Esophagus squamous epithelium (tissue), 5 donors: Measurements from ENCODE around the gene PI4KA. TPM values are rescaled to one million over a fixed set of nuclear protein-coding genes. Genes with fewer than 3 reads are reported as not detected.

ENCODE experiments used
- DNase-seq: peaks from one replicate; lab custom pipeline; 2025; lab: John Stamatoyannopoulos, UW
- H3K27ac ChIP-seq, 4 donors: fragments of 200-600 bp; sonication (generic); one replicate each; pipeline ENCODE4 v1.5.1; 2016 to 2019; ENCODE audit warnings: mild to moderate bottlenecking in 1 of 4
- H3K27me3 ChIP-seq, 4 donors: fragments of 200-600 bp; sonication (generic); 1 replicate in 3 of 4; 2 replicates in 1 of 4; pipeline versions ENCODE4 v1.5.1 to v1.6.0; 2017 to 2021; ENCODE audit warnings: antibody characterized with exemption in 1 of 4
- H3K36me3 ChIP-seq, 3 donors: fragments of 200-600 bp; sonication (generic); one replicate each; pipeline ENCODE4 v1.5.1; 2016 to 2019
- H3K4me1 ChIP-seq, 3 donors: fragments of 200-600 bp; sonication (generic); one replicate each; pipeline ENCODE4 v1.5.1; 2017 to 2019
- H3K4me3 ChIP-seq, 4 donors: fragments of 200-600 bp; sonication (generic); 1 replicate in 3 of 4; 2 replicates in 1 of 4; pipeline ENCODE4 v1.5.1; 2016 to 2019; ENCODE audit warnings: mild to moderate bottlenecking in 2 of 4, moderate library complexity in 1 of 4
- H3K9me3 ChIP-seq, 3 donors: fragments of 200-600 bp; sonication (generic); one replicate each; pipeline ENCODE4 v1.5.1; 2016 to 2019
- CTCF ChIP-seq, 6 experiments: fragments of 450-650 bp in 4 of 6; fragments of 200-600 bp in 2 of 6; sonication (generic) in 2 of 6; IDR thresholded peaks; one replicate each; pipeline ENCODE4 v1.5.1; 2016 to 2019; ENCODE audit warnings: antibody characterized with exemption in 6 of 6, mild to moderate bottlenecking in 4 of 6, moderate library complexity in 4 of 6
- POLR2A ChIP-seq, 4 donors: fragments of 450-650 bp; IDR thresholded peaks; one replicate each; pipeline ENCODE4 v1.6.1; 2017; ENCODE audit warnings: antibody characterized with exemption in 4 of 4, mild to moderate bottlenecking in 4 of 4, moderate library complexity in 3 of 4
- whole genome bisulfite sequencing, 2 donors: methylation state at CpG; one replicate each; pipeline ENCODE4 v1.1.5; 2018; 5-methylcytosine and 5-hydroxymethylcytosine counted together
- intact Hi-C: fragments of 100-400 bp; cut with DNase I; formaldehyde crosslinking; loops from one replicate; pipeline ENCODE4 v1.15.0; 2022
- total RNA-seq, 4 donors: library from RNA; depleted of rRNA; stranded (reverse); fragments of >200 nt; gene quantifications; one replicate each; pipeline ENCODE4 v1.1.0, GENCODE V29; 2016
- donor health status: DM: yes; HTN: yes; CAD: no.

Gene PI4KA
- total RNA-seq, 4 donors from 2014 or later = 25.4 to 48.6 (median 33.8) TPM

DNA sequence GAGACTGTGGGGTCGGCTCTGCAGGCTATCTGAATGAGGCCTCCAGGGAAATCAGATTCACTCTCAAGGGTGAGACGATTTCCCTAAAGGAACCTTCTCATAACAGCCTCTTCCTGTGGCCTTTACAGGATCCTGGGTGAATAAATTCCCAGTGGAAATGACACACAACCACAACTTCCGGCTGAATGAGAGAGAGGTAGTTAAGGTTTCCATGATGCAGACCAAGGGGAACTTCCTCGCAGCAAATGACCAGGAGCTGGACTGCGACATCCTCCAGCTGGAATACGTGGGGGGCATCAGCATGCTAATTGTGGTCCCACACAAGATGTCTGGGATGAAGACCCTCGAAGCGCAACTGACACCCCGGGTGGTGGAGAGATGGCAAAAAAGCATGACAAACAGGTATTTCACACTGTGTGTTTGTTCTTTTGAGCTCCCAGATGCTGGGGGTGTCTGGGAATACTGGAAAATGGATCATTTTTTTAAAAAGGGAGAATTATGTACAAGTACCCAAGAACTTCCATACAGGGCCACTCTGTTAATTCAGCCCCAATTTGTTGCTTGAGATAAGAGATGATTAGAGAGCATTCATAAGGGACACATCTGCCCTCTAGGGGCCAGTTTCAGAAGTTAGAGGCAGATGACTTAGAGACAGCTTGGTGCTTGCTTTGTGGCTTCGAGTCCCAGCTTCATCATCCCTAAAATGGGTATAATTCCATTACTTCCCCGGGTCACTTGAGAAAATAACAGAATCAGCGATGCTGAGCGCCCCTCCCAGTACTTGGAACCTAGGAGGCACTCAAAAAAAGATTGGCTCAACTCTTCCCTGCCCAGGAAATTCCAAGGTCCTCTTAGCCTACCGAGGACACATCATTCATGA, 74.5 kb downstream of the PI4KA start:
- 64 to 72% methylated on average over 12 to 14 of the region's 14 CpGs for WGBS, 2 donors
- Histone ChIP-seq H3K4me1 (peaks cover 0 to 5% (median 0%) of the 10 kb centered on the region in 3 donors), H3K27ac (no peak overlapping the region), H3K27me3 (no peaks in the 10 kb centered on the region), H3K36me3 (peaks cover 9 to 55% (median 15%) of the 10 kb centered on the region in 3 donors), H3K9me3 (no peaks in the 10 kb centered on the region), H3K4me3 (no peak overlapping the region)
- TF ChIP-seq CTCF (IDR thresholded peaks at IDR 0.05) (peak; percentile 45 to 68 (median 59)), POLR2A (IDR thresholded peaks at IDR 0.05) (no peak)
- no peak for DNase-seq
- intact Hi-C loops = no loop called here

DNA sequence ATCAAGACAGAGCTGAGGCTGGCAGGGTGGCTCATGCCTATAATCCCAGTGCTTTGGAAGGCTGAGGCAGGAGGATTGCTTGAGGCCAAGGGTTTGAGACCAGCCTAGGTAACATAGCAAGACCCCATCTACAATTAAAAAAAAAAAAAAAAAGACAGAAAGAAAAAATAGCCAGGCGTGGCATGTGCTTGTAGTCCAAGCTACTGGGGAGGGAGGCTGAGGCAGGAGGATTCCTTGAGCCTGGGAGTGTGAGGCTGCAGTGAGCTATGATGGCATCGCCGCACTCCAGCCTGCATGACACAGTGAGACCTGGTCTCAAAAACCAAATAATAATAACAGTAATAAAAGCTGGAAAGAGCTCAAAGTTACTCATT, 75.3 kb downstream of the PI4KA start:
- intact Hi-C loops = no loop called here
- Histone ChIP-seq H3K4me1 (peaks cover 0 to 12% (median 4%) of the 10 kb centered on the region in 3 donors), H3K9me3 (no peaks in the 10 kb centered on the region), H3K36me3 (peaks cover 5 to 50% (median 7%) of the 10 kb centered on the region in 3 donors), H3K4me3 (no peak overlapping the region), H3K27me3 (no peaks in the 10 kb centered on the region), H3K27ac (no peak overlapping the region)
- TF ChIP-seq POLR2A (IDR thresholded peaks at IDR 0.05) (no peak), CTCF (IDR thresholded peaks at IDR 0.05) (no peak)
- WGBS, 2 donors = 92 to 94% methylated on average over 3 of the region's 3 CpGs
- DNase-seq = no peak

- no peak for DNase-seq
- H3K9me3 ChIP-seq = no peaks in the 10 kb centered on the region
- H3K27me3 ChIP-seq = no peaks in the 10 kb centered on the region
- WGBS, 2 donors = 93 to 98% methylated on average over 4 of the region's 4 CpGs
- H3K4me3 ChIP-seq = no peak overlapping the region
- H3K4me1 ChIP-seq = peaks cover 0 to 17% (median 8%) of the 10 kb centered on the region in 3 donors
- no peak for TF ChIP-seq CTCF (IDR thresholded peaks at IDR 0.05)
- TF ChIP-seq POLR2A (IDR thresholded peaks at IDR 0.05) = no peak
- no peak overlapping the region for H3K27ac ChIP-seq
- H3K36me3 ChIP-seq = peaks cover 2 to 44% (median 2%) of the 10 kb centered on the region in 3 donors
- intact Hi-C loops = no loop called here
These were observed 75.9 kb downstream of the PI4KA start for GRCh38 chr22:20782596-20783299.

DNA sequence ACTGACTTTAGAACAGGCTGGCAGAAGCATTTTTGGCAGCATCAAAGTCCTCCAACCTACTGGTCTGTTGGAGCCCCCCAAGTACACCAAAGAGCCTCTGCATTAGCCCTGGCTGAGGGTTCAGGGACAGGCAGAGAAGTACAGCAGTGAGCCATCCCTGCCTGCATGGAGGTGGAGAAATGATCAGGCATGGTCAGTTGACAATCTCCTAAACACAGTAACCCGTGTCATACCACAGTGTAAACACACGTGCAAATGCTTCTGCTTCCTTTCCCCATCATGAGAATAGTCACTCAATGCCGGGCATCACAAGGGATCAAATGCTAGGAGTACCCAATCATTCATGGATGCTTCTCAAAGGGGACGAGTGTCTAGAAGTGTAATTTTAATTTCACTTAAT, 76.5 kb downstream of the PI4KA start:
- WGBS, 2 donors = 86% methylated on average over 4 of the region's 4 CpGs
- Histone ChIP-seq H3K9me3 (no peaks in the 10 kb centered on the region), H3K27me3 (no peaks in the 10 kb centered on the region), H3K27ac (no peak overlapping the region), H3K4me3 (no peak overlapping the region), H3K4me1 (peaks cover 3 to 24% (median 8%) of the 10 kb centered on the region in 3 donors), H3K36me3 (peaks cover 0 to 37% (median 2%) of the 10 kb centered on the region in 3 donors)
- TF ChIP-seq CTCF (IDR thresholded peaks at IDR 0.05) = no peak
- TF ChIP-seq POLR2A (IDR thresholded peaks at IDR 0.05) = no peak
- intact Hi-C loops = no loop called here
- no peak for DNase-seq
